Stomach (tissue), 9 donors: ENCODE data around the gene SCN1A. TPM values are rescaled to one million over a fixed set of nuclear protein-coding genes. Genes with fewer than 3 reads are reported as not detected.

Source experiments
- DNase-seq, 2 donors: peaks; one replicate each; pipeline versions ENCODE4 v3.0.0 to v3.0.0-alpha.2; 2013 to 2019
- H3K27ac ChIP-seq, 5 donors: fragments of 200-600 bp in 4 of 5; sonication (generic) in 4 of 5; one replicate each; pipeline ENCODE4 v1.5.1; 2013 to 2019; ENCODE audit warnings: mild to moderate bottlenecking in 1 of 5, moderate library complexity in 1 of 5
- H3K27me3 ChIP-seq, 3 donors: fragments of 200-600 bp; sonication (generic); one replicate each; pipeline ENCODE4 v1.5.1; 2017 to 2019; ENCODE audit warnings: mixed run types in 1 of 3
- H3K36me3 ChIP-seq, 4 donors: fragments of 200-600 bp; sonication (generic); 1 replicate in 3 of 4; 2 replicates in 1 of 4; pipeline ENCODE4 v1.5.1; 2016 to 2019
- H3K4me1 ChIP-seq, 4 donors: fragments of 200-600 bp; sonication (generic); one replicate each; pipeline ENCODE4 v1.5.1; 2016 to 2019
- H3K4me3 ChIP-seq, 4 donors: fragments of 200-600 bp; sonication (generic) in 3 of 4; one replicate each; pipeline ENCODE4 v1.5.1; 2016 to 2019; ENCODE audit warnings: mild to moderate bottlenecking in 1 of 4
- H3K9me3 ChIP-seq, 4 donors: fragments of 200-600 bp; sonication (generic); one replicate each; pipeline ENCODE4 v1.5.1; 2016 to 2019
- EP300 ChIP-seq: sonication (generic); formaldehyde crosslinking; IDR thresholded peaks from one replicate; pipeline ENCODE4 v1.6.1; 2017; ENCODE audit warnings: antibody characterized with exemption
- POLR2A ChIP-seq, 4 donors: fragments of 450-650 bp; IDR thresholded peaks; one replicate each; pipeline ENCODE4 v1.6.1; 2016; ENCODE audit warnings: antibody characterized with exemption in 4 of 4, control low read depth in 2 of 4, mild to moderate bottlenecking in 1 of 4, moderate library complexity in 1 of 4
- POLR2AphosphoS5 ChIP-seq, 3 donors: sonication (generic); formaldehyde crosslinking; IDR thresholded peaks; one replicate each; pipeline ENCODE4 v1.6.1; 2016; ENCODE audit warnings: antibody characterized with exemption in 3 of 3
- WGBS, 5 donors: extraction: QIAGEN DNeasy Blood & Tissue Kit in 3 of 5; methylation state at CpG; one replicate each; pipeline versions ENCODE4 v1.1.5 to v1.1.7; 2013 to 2018; 5-methylcytosine and 5-hydroxymethylcytosine counted together
- intact Hi-C: fragments of 100-400 bp; cut with DNase I; formaldehyde crosslinking; loops from one replicate; pipeline ENCODE4 v1.15.1; 2023; ENCODE audit warnings: low total_unique reads
- polyA plus RNA-seq, 3 donors: library from polyadenylated mRNA; stranded (reverse); fragments of 200-250 nt; gene quantifications; one replicate each; pipeline ENCODE4 v1.2.3, GENCODE V29; 2013
- total RNA-seq, 5 donors: library from RNA; depleted of rRNA; stranded (reverse); fragments of >200 nt; gene quantifications; one replicate each; pipeline versions ENCODE4 v1.1.0 to v1.2.3, GENCODE V29; 2014 to 2016
- TF ChIP-seq, protein P1 (sequence below), 7 experiments: fragments of 450-650 bp in 4 of 7; fragments of 200-600 bp in 3 of 7; sonication (generic) in 3 of 7; IDR thresholded peaks; one replicate each; pipeline ENCODE4 v1.5.1; 2016 to 2019; ENCODE audit warnings: antibody characterized with exemption in 7 of 7, control low read depth in 2 of 7, mild to moderate bottlenecking in 1 of 7
- donor health status: healthy with polysubstance abuse.
- donor health status: Bipolar disorder and iron deficiency.
- donor health status: healthy.

The SCN1A gene
- total and polyA plus RNA-seq, 8 donors = under 0.01 to 1.5 TPM; not detected in 6

DNA sequence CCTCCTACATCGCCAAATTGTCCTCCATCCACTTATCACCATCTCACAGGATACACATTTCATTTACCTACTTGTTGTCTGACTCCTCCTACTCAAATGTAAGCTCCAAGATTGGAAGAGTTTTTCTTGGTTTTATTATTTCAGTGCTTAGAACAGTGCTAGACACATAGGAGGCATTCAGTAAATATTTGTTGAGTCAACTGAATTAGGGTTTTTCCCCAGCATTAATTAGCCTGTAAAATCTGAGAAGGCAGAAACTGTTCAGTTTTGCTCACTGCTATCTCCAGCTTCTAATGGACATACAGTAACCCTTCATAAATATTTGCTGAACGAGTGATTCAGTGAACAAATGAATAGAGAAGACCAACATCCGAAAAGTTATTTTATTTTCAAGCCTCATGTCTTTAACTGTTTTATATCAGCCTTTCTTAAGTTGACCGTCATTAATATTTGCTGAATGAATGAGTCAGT lies 175.0 kb downstream of the SCN1A start:
- Histone ChIP-seq H3K9me3 (no peaks in the 10 kb centered on the region), H3K4me1 (peaks cover 6 to 54% (median 32%) of the 10 kb centered on the region in 4 donors), H3K27me3 (no peaks in the 10 kb centered on the region), H3K4me3 (peak overlapping the region; percentile 68 to 88 (median 75)), H3K27ac (peak overlapping the region in 4 of 5 donors; percentile 88 to 92 (median 90)), H3K36me3 (peaks cover 3 to 11% (median 10%) of the 10 kb centered on the region in 4 donors)
- intact Hi-C loops = no loop called here
- DNase-seq = peak in 1 of 2 donors; percentile 23
- whole genome bisulfite sequencing, 5 donors = 6 to 15% (median 11%) methylated on average over 4 of the region's 4 CpGs
- TF ChIP-seq POLR2AphosphoS5 (IDR thresholded peaks at IDR 0.05) (no peak), EP300 (no peak), POLR2A (IDR thresholded peaks at IDR 0.05) (no peak)
- TF ChIP-seq, protein P1, sequence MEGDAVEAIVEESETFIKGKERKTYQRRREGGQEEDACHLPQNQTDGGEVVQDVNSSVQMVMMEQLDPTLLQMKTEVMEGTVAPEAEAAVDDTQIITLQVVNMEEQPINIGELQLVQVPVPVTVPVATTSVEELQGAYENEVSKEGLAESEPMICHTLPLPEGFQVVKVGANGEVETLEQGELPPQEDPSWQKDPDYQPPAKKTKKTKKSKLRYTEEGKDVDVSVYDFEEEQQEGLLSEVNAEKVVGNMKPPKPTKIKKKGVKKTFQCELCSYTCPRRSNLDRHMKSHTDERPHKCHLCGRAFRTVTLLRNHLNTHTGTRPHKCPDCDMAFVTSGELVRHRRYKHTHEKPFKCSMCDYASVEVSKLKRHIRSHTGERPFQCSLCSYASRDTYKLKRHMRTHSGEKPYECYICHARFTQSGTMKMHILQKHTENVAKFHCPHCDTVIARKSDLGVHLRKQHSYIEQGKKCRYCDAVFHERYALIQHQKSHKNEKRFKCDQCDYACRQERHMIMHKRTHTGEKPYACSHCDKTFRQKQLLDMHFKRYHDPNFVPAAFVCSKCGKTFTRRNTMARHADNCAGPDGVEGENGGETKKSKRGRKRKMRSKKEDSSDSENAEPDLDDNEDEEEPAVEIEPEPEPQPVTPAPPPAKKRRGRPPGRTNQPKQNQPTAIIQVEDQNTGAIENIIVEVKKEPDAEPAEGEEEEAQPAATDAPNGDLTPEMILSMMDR (IDR thresholded peaks at IDR 0.05) = no peak

DNA sequence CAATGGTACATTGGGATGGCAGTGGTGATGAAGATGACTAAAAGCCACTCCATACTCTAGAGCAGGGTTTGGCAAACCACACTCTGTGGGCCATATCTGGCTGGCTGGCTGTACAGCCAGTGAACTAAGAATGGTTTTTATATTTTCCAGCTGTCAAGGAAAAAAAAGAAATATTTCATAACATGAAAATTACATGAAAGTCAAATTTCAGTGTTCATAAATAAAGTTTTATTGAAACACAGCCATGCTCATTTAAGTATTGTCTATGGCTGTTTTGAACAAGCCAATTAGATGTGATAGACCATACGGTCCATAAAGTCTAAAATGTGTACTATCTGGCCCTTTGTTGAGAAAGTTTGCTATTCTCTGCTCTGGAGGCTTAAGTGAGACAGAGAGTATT lies 175.7 kb downstream of the SCN1A start:
- H3K27ac ChIP-seq = no peak overlapping the region
- WGBS, 5 donors = 0 to 3% (median 0%) methylated on average over 1 of the region's 1 CpG
- TF ChIP-seq POLR2AphosphoS5 (IDR thresholded peaks at IDR 0.05) = no peak
- TF ChIP-seq POLR2A (IDR thresholded peaks at IDR 0.05) = no peak
- TF ChIP-seq, protein P1 (IDR thresholded peaks at IDR 0.05) = no peak
- no peaks in the 10 kb centered on the region for H3K9me3 ChIP-seq
- no peaks in the 10 kb centered on the region for H3K27me3 ChIP-seq
- DNase-seq = no peak
- peaks cover 6 to 54% (median 32%) of the 10 kb centered on the region in 4 donors for H3K4me1 ChIP-seq
- peak overlapping the region in 2 of 4 donors; percentile 80 to 88 for H3K4me3 ChIP-seq
- intact Hi-C loops = no loop called here
- peaks cover 7 to 18% (median 17%) of the 10 kb centered on the region in 4 donors for H3K36me3 ChIP-seq

DNA sequence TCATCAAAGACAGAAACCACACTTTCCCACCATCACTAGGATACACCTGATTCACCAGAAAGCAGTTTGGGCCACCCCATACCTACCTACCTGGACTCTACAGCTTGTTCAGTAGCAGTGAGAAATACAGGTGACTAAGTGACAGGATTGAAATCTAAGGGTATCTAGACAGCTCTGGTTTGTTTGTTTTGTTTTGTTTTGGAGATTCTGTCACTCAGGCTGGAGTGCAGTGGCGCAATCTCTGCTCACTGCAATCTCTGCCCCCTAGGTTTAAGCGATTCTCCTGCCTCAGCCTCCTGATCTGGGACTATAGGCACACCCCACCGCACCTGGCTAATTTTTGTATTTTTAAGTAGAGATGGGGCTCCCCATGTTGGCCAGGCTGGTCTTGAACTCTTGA lies 177.4 kb downstream of the SCN1A start:
- intact Hi-C loops = no loop called here
- 89 to 100% (median 96%) methylated on average over 3 of the region's 3 CpGs for WGBS, 5 donors

DNA sequence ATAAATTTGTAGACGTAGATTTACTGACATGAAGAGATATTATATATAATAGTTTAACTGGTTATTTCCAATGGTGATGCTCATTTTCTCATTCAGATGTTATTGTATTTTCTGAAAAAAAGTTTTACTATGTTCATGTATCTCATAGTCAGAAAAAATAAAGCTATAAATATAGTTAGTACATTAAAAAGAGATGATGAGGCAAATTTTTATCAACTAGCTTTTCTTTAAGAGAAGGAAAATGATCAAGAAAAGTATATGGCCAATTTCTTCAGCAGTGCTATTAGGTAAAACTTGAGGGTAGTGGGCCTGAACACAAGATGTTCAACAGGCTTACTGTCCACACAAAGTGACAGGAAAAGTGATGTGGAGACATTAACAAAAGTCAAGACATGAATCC lies 186.0 kb downstream of the SCN1A start:
- TF ChIP-seq EP300 (no peak), POLR2AphosphoS5 (IDR thresholded peaks at IDR 0.05) (no peak), POLR2A (IDR thresholded peaks at IDR 0.05) (no peak)
- TF ChIP-seq, protein P1 (IDR thresholded peaks at IDR 0.05) = no peak
- H3K27me3 ChIP-seq = no peaks in the 10 kb centered on the region
- peaks cover 4 to 87% (median 79%) of the 10 kb centered on the region in 4 donors for H3K36me3 ChIP-seq
- intact Hi-C loops = no loop called here
- 90 to 98% (median 96%) methylated on average over 1 of the region's 1 CpG for WGBS, 5 donors
- no peak overlapping the region for H3K27ac ChIP-seq
- H3K4me1 ChIP-seq = no peaks in the 10 kb centered on the region
- no peak for DNase-seq
- H3K4me3 ChIP-seq = no peak overlapping the region
- no peaks in the 10 kb centered on the region for H3K9me3 ChIP-seq

More for the DNA sequence above, 177.4 kb downstream of the SCN1A start:
- H3K4me1 ChIP-seq = peaks cover 6 to 54% (median 32%) of the 10 kb centered on the region in 4 donors
- no peak for TF ChIP-seq POLR2AphosphoS5 (IDR thresholded peaks at IDR 0.05)
- no peak for TF ChIP-seq EP300
- TF ChIP-seq POLR2A (IDR thresholded peaks at IDR 0.05) = no peak
- TF ChIP-seq, protein P1 (IDR thresholded peaks at IDR 0.05) = no peak
- H3K27me3 ChIP-seq = no peaks in the 10 kb centered on the region
- no peak overlapping the region for H3K27ac ChIP-seq
- H3K9me3 ChIP-seq = no peaks in the 10 kb centered on the region
- peaks cover 7 to 32% (median 26%) of the 10 kb centered on the region in 4 donors for H3K36me3 ChIP-seq
- H3K4me3 ChIP-seq = no peak overlapping the region
- no peak for DNase-seq
